ENCODE data around the gene MCUB.

The MCUB gene

GRCh38 chr4:109684727-109685126, 124.7 kb downstream of the MCUB start:
- no peak for DNase-seq

- no peak for DNase-seq
Observed at GRCh38 chr4:109690690-109691410, 130.8 kb downstream of the MCUB start.

- no peak for DNase-seq
Observed at GRCh38 chr4:109691411-109691920, 131.4 kb downstream of the MCUB start.

GRCh38 chr4:109698656-109699055, 138.6 kb downstream of the MCUB start:
- no peak for DNase-seq

GRCh38 chr4:109699553-109700225, 139.6 kb downstream of the MCUB start:
- no peak for DNase-seq

- DNase-seq: no peak
Observed at GRCh38 chr4:109701566-109702410, 141.7 kb downstream of the MCUB start.

GRCh38 chr4:109702950-109703663, 143.1 kb downstream of the MCUB start, which contains the start of gene CASP6:
CASP6 (minus strand) TSS chr4:109703445; CDS start chr4:109703395, 50 bp downstream.
- DNase-seq: peak; percentile 67 to 80

GRCh38 chr4:109703664-109704361, 143.8 kb downstream of the MCUB start:
- DNase-seq: peak; percentile 29 to 42

GRCh38 chr4:109708435-109708834, 148.4 kb downstream of the MCUB start:
- no peak for DNase-seq

GRCh38 chr4:109708990-109709389, 148.9 kb downstream of the MCUB start:
- DNase-seq: no peak

- no peak for DNase-seq
Observed at GRCh38 chr4:109713500-109713899, 153.5 kb downstream of the MCUB start.

GRCh38 chr4:109718759-109719158, 158.7 kb downstream of the MCUB start:
- DNase-seq: no peak

- DNase-seq: no peak
Observed at GRCh38 chr4:109719604-109720003, 159.6 kb downstream of the MCUB start.

GRCh38 chr4:109721033-109721432, 161.0 kb downstream of the MCUB start:
- DNase-seq: no peak

- DNase-seq: no peak
Observed at GRCh38 chr4:109722357-109722756, 162.3 kb downstream of the MCUB start.

GRCh38 chr4:109723110-109723509, 163.1 kb downstream of the MCUB start:
- DNase-seq: no peak

GRCh38 chr4:109728385-109728784, 168.3 kb downstream of the MCUB start:
- no peak for DNase-seq

GRCh38 chr4:109729117-109729717, 169.2 kb downstream of the MCUB start:
- DNase-seq: no peak

- DNase-seq: peak; percentile 39 to 42
Observed at GRCh38 chr4:109729718-109730618, 169.9 kb downstream of the MCUB start, which contains the start of gene PLA2G12A. PLA2G12A (minus strand) TSS chr4:109730070; CDS start chr4:109729809, 261 bp downstream.

Data from inflammatory macrophage treated with lipopolysaccharide for 1 hour (primary cell).